HFFc6 (cell line): Measurements from ENCODE around the gene SUSD3. TPM values are rescaled to one million over a fixed set of nuclear protein-coding genes. Genes with fewer than 3 reads are reported as not detected.

ENCODE experiments used
- DNase-seq: peaks from one replicate; pipeline ENCODE4 v3.0.0-alpha.2; 2018
- H3K27ac Mint-ChIP-seq: 2 replicates; pipeline ENCODE4 v1.8.0; 2020; ENCODE audit warnings: mild to moderate bottlenecking, mixed read lengths
- H3K27me3 Mint-ChIP-seq: 2 replicates; pipeline ENCODE4 v1.8.0; 2021; ENCODE audit warnings: mild to moderate bottlenecking, moderate library complexity, mixed read lengths; ENCODE audit not compliant: insufficient read depth
- H3K36me3 Mint-ChIP-seq: 2 replicates; pipeline ENCODE4 v1.8.0; 2021; ENCODE audit warnings: low read depth, mixed read lengths
- H3K4me1 Mint-ChIP-seq: 2 replicates; pipeline ENCODE4 v1.8.0; 2020; ENCODE audit warnings: low read depth, mixed read lengths
- H3K4me3 Mint-ChIP-seq: 2 replicates; pipeline ENCODE4 v1.8.0; 2020; ENCODE audit warnings: mild to moderate bottlenecking, moderate library complexity, mixed read lengths
- H3K9me3 Mint-ChIP-seq: 2 replicates; pipeline ENCODE4 v1.8.0; 2020; ENCODE audit warnings: mild to moderate bottlenecking, mixed read lengths
- total RNA-seq, 6 experiments: library from RNA; stranded (reverse); fragmentation: NEBNext Ultra II Directional; extraction: Animal tissue kit (Norgen Biotek cat#: 25700); gene quantifications; 2 replicates in 1 of 6; 3 replicates in 5 of 6; pipeline ENCODE4 v1.2.3, GENCODE V29; 2021
- TF ChIP-seq, protein P1 (sequence below): fragments of 200-600 bp; sonication (generic); IDR thresholded peaks from 2 replicates; pipeline ENCODE4 v1.5.0; 2021; ENCODE audit warnings: antibody characterized with exemption, mild to moderate bottlenecking

Gene SUSD3
- total RNA-seq, 6 experiments from 2014 or later, result 0.28 to 0.76 TPM; not detected in 4

DNA sequence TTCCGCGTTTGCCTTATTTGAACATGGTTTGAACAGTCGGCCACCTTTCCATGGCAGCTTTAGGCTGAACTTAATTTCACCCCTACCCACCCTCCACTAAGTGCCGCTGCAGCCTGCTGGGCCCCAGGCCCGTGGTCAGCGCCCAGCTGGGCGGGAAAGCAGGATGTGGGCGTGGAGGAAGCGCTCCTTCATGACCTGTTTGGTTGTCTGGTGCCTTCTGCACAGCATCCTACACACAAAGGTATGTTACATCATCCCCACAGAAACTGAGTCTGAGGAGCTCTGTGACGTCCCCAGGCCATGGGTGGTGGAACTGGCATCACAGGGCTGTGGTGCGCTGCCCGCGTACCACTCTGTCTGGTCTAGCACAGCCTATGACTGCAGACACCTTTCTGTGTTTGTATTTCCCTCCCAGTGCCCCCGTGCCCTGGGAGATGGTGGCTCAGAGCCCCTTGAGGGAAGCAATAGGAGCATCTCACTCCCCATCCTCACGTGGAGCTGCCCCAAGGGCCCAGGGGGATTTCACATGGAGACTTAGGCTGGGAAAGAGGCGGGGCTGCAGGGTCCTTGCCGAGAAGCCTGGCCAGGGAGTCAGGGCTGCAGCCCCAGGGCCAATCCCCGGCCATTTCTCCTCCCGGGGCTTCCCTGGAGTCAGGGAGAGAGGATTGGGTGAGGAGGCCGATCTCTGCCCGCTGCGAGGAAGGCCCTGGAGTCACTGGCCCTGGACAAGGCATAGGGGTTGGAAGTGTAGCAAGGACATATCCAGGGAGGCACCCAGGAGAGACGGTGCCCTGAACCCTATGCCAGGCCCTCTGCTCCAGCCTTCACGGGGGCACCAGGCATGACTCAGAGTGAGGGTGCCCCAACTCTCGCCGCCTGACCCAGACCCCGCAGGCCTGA lies 37.5 kb upstream of the SUSD3 start:
- no peak overlapping the region for H3K27ac Mint-ChIP-seq
- DNase-seq, result no peak
- no peaks in the 10 kb centered on the region for H3K9me3 Mint-ChIP-seq
- H3K4me1 Mint-ChIP-seq, result no peaks in the 10 kb centered on the region
- TF ChIP-seq, protein P1, sequence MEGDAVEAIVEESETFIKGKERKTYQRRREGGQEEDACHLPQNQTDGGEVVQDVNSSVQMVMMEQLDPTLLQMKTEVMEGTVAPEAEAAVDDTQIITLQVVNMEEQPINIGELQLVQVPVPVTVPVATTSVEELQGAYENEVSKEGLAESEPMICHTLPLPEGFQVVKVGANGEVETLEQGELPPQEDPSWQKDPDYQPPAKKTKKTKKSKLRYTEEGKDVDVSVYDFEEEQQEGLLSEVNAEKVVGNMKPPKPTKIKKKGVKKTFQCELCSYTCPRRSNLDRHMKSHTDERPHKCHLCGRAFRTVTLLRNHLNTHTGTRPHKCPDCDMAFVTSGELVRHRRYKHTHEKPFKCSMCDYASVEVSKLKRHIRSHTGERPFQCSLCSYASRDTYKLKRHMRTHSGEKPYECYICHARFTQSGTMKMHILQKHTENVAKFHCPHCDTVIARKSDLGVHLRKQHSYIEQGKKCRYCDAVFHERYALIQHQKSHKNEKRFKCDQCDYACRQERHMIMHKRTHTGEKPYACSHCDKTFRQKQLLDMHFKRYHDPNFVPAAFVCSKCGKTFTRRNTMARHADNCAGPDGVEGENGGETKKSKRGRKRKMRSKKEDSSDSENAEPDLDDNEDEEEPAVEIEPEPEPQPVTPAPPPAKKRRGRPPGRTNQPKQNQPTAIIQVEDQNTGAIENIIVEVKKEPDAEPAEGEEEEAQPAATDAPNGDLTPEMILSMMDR, result no peak
- no peaks in the 10 kb centered on the region for H3K36me3 Mint-ChIP-seq
- H3K27me3 Mint-ChIP-seq, result peaks cover 25% of the 10 kb centered on the region
- H3K4me3 Mint-ChIP-seq, result no peak overlapping the region

DNA sequence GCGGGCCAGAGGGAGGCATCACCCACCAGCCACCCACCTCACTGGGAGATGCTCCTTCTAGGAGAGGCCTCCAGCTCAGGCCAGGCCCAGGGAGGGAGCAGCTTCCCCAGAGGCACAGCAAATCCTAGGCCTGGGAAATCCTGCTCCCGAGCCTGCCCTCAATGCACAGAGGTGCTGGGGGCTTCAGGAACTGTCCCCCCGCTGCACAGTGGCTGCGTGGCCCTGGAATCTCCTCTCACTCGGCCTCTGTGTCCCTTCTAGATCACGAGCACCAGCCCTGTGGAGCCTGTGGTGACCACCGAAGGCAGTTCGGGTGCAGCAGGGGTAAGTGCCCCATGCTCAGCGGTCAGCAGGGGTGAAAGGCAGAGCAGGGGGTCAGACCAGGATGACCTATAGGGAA lies 36.4 kb upstream of the SUSD3 start:
- H3K4me3 Mint-ChIP-seq, result no peak overlapping the region
- no peaks in the 10 kb centered on the region for H3K9me3 Mint-ChIP-seq
- no peaks in the 10 kb centered on the region for H3K36me3 Mint-ChIP-seq
- peaks cover 31% of the 10 kb centered on the region for H3K27me3 Mint-ChIP-seq
- no peak overlapping the region for H3K27ac Mint-ChIP-seq
- no peaks in the 10 kb centered on the region for H3K4me1 Mint-ChIP-seq
- TF ChIP-seq, protein P1, result no peak
- no peak for DNase-seq

DNA sequence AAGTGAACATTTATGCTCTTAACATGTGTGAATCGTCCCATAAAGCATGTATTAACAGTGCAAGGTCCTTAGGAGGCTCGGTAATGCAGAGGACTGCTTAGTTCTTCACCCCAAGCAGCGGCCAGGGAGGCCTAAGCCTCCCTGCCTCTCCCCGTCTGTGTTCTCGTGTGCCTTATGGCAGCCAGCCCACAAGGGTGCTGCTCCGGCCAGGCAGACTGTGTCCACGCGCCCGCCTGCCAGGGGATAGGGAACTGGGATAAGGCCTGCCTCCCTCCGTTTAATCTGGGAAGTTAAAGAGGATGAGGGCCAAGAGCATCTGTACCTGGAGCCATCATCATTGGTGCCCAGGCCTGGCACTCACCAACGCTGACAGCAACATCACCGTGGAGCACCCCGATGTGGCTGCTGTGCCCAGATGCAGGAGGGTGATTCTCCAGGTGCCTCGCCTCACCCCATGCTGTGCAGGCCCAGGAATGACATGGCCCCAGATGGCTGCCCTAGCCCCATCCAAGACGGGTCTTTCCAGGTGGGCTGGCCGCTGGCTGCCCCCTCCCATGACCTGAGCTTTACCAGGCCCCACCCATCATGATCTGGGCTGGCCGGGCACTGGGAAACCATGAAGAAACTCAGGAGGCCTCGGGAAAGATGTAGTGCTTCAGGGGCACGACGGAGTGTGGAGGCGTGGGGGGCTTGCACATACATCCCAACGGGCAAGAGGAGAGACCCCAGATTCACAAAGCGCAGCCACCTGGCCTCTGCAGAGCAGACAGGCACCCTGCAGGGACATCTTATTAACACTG lies 35.6 kb upstream of the SUSD3 start:
- no peaks in the 10 kb centered on the region for H3K4me1 Mint-ChIP-seq
- H3K36me3 Mint-ChIP-seq, result no peaks in the 10 kb centered on the region
- H3K27ac Mint-ChIP-seq, result no peak overlapping the region
- no peaks in the 10 kb centered on the region for H3K9me3 Mint-ChIP-seq
- H3K27me3 Mint-ChIP-seq, result peaks cover 27% of the 10 kb centered on the region
- H3K4me3 Mint-ChIP-seq, result no peak overlapping the region
- no peak for DNase-seq
- TF ChIP-seq, protein P1, result no peak

DNA sequence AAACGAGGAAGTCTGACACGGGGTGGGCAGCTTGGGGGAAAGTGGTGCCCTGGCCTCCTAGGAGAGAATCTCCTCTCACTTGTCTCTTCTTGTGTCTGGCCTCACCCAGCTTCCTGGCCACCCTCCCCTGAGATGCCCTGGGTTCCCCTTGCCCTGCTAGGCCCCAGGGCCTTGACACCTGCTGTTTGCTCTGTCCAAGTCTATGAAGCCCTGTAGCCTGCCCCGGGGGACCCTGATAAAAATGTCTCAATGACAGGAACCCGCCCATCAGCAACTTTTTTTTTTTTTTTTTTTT lies 35.0 kb upstream of the SUSD3 start:
- Mint-ChIP-seq H3K27ac (no peak overlapping the region), H3K36me3 (no peaks in the 10 kb centered on the region), H3K27me3 (peaks cover 31% of the 10 kb centered on the region), H3K9me3 (no peaks in the 10 kb centered on the region), H3K4me1 (no peaks in the 10 kb centered on the region), H3K4me3 (no peak overlapping the region)
- TF ChIP-seq, protein P1, result no peak
- no peak for DNase-seq

DNA sequence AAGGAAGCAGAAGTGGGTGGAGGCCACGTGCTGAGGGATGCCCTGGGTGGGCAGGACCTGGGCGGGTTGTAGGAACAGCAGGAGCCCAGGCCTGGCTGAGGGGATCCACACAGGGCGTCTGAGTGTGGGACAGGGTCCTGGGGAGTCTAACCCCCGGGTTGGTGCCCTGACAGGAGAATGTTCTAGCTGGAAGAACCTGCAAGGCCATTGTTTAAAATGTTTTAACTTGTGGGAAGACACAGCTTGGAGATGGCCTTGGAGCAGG lies 33.9 kb upstream of the SUSD3 start:
- Mint-ChIP-seq H3K4me3 (no peak overlapping the region), H3K27me3 (peaks cover 29% of the 10 kb centered on the region), H3K4me1 (no peaks in the 10 kb centered on the region), H3K9me3 (no peaks in the 10 kb centered on the region), H3K36me3 (no peaks in the 10 kb centered on the region), H3K27ac (no peak overlapping the region)
- TF ChIP-seq, protein P1, result no peak
- no peak for DNase-seq
